ENCODE measurements around the gene CHST5.

CHST5 gene

GRCh38 chr16:75514296-75514695, 21.6 kb downstream of the CHST5 start:
- H2AFZ ChIP-seq (ENCODE audit: low read depth, low read length) = no peak overlapping the region
- no peak overlapping the region for H3K9ac ChIP-seq (ENCODE audit: low read length)
- no peak overlapping the region for H3K4me2 ChIP-seq (ENCODE audit: low read length)
- H3K27ac ChIP-seq (ENCODE audit: low read length) = no peak overlapping the region
- no peak for TF ChIP-seq EZH2phosphoT487 (IDR thresholded peaks at IDR 0.05; ENCODE audit: low read depth)
- no peak for TF ChIP-seq CTCF (IDR thresholded peaks at IDR 0.05; ENCODE audit: low read depth, low read length)
- H3K4me1 ChIP-seq (ENCODE audit: low read length) = no peaks in the 10 kb centered on the region; the same call in 1 of the 2 replicates
- H3K4me3 ChIP-seq (ENCODE audit: low read length) = no peak overlapping the region
- H3K9me3 ChIP-seq (ENCODE audit: insufficient read depth, low read length) = no peaks in the 10 kb centered on the region
- H3K27me3 ChIP-seq (ENCODE audit: low read depth, low read length) = no peaks in the 10 kb centered on the region
- H4K20me1 ChIP-seq (ENCODE audit: insufficient read depth, low read length) = no peaks in the 10 kb centered on the region
- no peaks in the 10 kb centered on the region for H3K79me2 ChIP-seq (ENCODE audit: low read length)
- H3K36me3 ChIP-seq (replicated peaks; ENCODE audit: low read depth, low read length) = no peaks in the 10 kb centered on the region

GRCh38 chr16:75506574-75506973, 29.3 kb downstream of the CHST5 start:
- Histone ChIP-seq H3K36me3 (replicated peaks; ENCODE audit: low read depth, low read length) (no peaks in the 10 kb centered on the region), H3K79me2 (ENCODE audit: low read length) (no peaks in the 10 kb centered on the region), H3K9me3 (ENCODE audit: insufficient read depth, low read length) (no peaks in the 10 kb centered on the region), H3K27ac (ENCODE audit: low read length) (no peak overlapping the region), H4K20me1 (ENCODE audit: insufficient read depth, low read length) (no peaks in the 10 kb centered on the region), H3K4me2 (ENCODE audit: low read length) (no peak overlapping the region), H3K4me1 (ENCODE audit: low read length) (no peaks in the 10 kb centered on the region), H3K9ac (ENCODE audit: low read length) (no peak overlapping the region), H3K4me3 (ENCODE audit: low read length) (no peak overlapping the region), H2AFZ (ENCODE audit: low read depth, low read length) (no peak overlapping the region), H3K27me3 (ENCODE audit: low read depth, low read length) (peaks cover 18% of the 10 kb centered on the region)
- no peak for TF ChIP-seq EZH2phosphoT487 (IDR thresholded peaks at IDR 0.05; ENCODE audit: low read depth)
- TF ChIP-seq CTCF (IDR thresholded peaks at IDR 0.05; ENCODE audit: low read depth, low read length) = no peak

- Histone ChIP-seq H3K4me2 (ENCODE audit: low read length) (no peak overlapping the region), H3K79me2 (ENCODE audit: low read length) (no peaks in the 10 kb centered on the region), H2AFZ (ENCODE audit: low read depth, low read length) (no peak overlapping the region), H3K27me3 (ENCODE audit: low read depth, low read length) (peaks cover 18% of the 10 kb centered on the region), H4K20me1 (ENCODE audit: insufficient read depth, low read length) (no peaks in the 10 kb centered on the region), H3K27ac (ENCODE audit: low read length) (no peak overlapping the region), H3K4me1 (ENCODE audit: low read length) (no peaks in the 10 kb centered on the region), H3K9ac (ENCODE audit: low read length) (no peak overlapping the region), H3K4me3 (ENCODE audit: low read length) (no peak overlapping the region), H3K36me3 (replicated peaks; ENCODE audit: low read depth, low read length) (no peaks in the 10 kb centered on the region), H3K9me3 (ENCODE audit: insufficient read depth, low read length) (no peaks in the 10 kb centered on the region)
- TF ChIP-seq CTCF (IDR thresholded peaks at IDR 0.05; ENCODE audit: low read depth, low read length) = no peak
- TF ChIP-seq EZH2phosphoT487 (IDR thresholded peaks at IDR 0.05; ENCODE audit: low read depth) = no peak
These were observed 29.8 kb downstream of the CHST5 start for GRCh38 chr16:75506107-75506506.

GRCh38 chr16:75503801-75504200, 32.1 kb downstream of the CHST5 start:
- Histone ChIP-seq H3K36me3 (replicated peaks; ENCODE audit: low read depth, low read length) (no peaks in the 10 kb centered on the region), H4K20me1 (ENCODE audit: insufficient read depth, low read length) (no peaks in the 10 kb centered on the region), H2AFZ (ENCODE audit: low read depth, low read length) (no peak overlapping the region), H3K79me2 (ENCODE audit: low read length) (no peaks in the 10 kb centered on the region), H3K27ac (ENCODE audit: low read length) (no peak overlapping the region), H3K9ac (ENCODE audit: low read length) (no peak overlapping the region), H3K4me2 (ENCODE audit: low read length) (no peak overlapping the region), H3K9me3 (ENCODE audit: insufficient read depth, low read length) (no peaks in the 10 kb centered on the region), H3K4me1 (ENCODE audit: low read length) (no peaks in the 10 kb centered on the region), H3K4me3 (ENCODE audit: low read length) (no peak overlapping the region), H3K27me3 (ENCODE audit: low read depth, low read length) (peaks cover 18% of the 10 kb centered on the region)
- TF ChIP-seq EZH2phosphoT487 (IDR thresholded peaks at IDR 0.05; ENCODE audit: low read depth) = no peak
- TF ChIP-seq CTCF (IDR thresholded peaks at IDR 0.05; ENCODE audit: low read depth, low read length) = no peak
